Mucosa of descending colon (tissue), 3 donors: ENCODE data around the gene CCDC85C. TPM values are rescaled to one million over a fixed set of nuclear protein-coding genes. Genes with fewer than 3 reads are reported as not detected.
A peak's percentile ranks its signal among the peaks of the same experiment; 100 is the strongest.

Experiments
- ATAC-seq: fragments of 200-7000 bp; cut with Tn5 transposase; one replicate; pipeline ENCODE4 v1.9.1; 2020; ENCODE audit warnings: mild to moderate bottlenecking, moderate library complexity
- DNase-seq, 3 donors: peaks; one replicate each; pipeline ENCODE4 v3.0.0-alpha.2; 2020
- H3K36me3 ChIP-seq: fragments of 200-600 bp; one replicate; pipeline ENCODE4 v1.8.0; 2021; ENCODE audit warnings: low read depth, mild to moderate bottlenecking
- H3K4me1 ChIP-seq: fragments of 200-600 bp; one replicate; pipeline ENCODE4 v1.8.0; 2021; ENCODE audit warnings: low read depth, mild to moderate bottlenecking
- H3K4me3 ChIP-seq: fragments of 200-600 bp; one replicate; pipeline ENCODE4 v1.8.0; 2021; ENCODE audit warnings: mild to moderate bottlenecking
- H3K9me3 ChIP-seq: fragments of 200-600 bp; one replicate; pipeline ENCODE4 v1.8.0; 2021; ENCODE audit warnings: mild to moderate bottlenecking
- intact Hi-C, 2 donors: fragments of 100-400 bp; cut with DNase I in 1 of 2; cut with micrococcal nuclease in 1 of 2; formaldehyde crosslinking; loops; one replicate each; pipeline versions ENCODE4 v1.11.0 to v1.11.1; 2022; cut with DNase I, micrococcal nuclease
- total RNA-seq, 3 donors: library from RNA; stranded (reverse); fragmentation: NEBNext Ultra II Directional in 2 of 3; extraction: Animal tissue kit (Norgen Biotek cat#: 25700) in 2 of 3; gene quantifications; one replicate each; pipeline versions ENCODE4 v1.2.1 to v1.2.4, GENCODE V29; 2021 to 2023
- TF ChIP-seq, protein P1 (sequence below): fragments of 200-600 bp; IDR thresholded peaks from one replicate; pipeline ENCODE4 v1.8.0; 2022; ENCODE audit warnings: antibody characterized with exemption, mild to moderate bottlenecking
- donor health status: DM: no; HTN: no; CAD: no; lungs with moderate emphysema.
- donor health status: DM: no; HTN: no; CAD: no.
- donor health status: DM: no; HTN: yes; CAD: no.

The CCDC85C gene
- total RNA-seq, 3 donors from 2014 or later, result 66.2 to 102 (median 66.2) TPM

DNA sequence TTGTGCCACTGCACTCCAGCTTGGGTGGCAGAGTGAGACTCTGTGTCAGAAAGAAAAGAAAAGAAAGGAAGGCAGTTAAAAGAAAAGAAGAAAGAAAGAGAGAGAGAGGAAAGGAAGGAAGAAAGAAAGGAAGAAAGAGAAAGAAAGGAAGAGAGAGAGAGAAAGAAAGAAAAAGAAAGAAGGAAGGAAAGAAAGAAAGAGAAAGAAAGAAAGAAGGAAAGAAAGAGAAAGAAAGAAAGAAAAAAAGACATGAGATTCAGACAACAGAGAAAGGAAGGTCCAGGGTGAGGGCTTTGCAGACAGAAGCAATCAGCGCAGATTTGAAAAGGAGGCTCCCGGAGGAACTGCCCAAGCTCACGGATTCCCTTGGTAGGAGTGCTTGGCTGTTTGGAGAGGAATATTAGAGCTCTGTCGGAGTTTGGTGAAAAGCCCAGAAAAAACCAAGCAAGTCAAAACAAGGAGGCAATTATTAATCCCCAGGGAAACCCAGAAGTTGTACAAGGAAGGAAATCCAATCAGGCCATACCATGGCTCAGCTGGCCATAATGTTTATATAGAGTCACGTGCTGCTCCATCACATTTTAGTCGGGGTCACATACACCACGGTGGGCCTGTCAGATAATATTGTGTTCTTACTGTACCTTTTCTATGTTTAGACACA lies 11.6 kb upstream of the CCDC85C start:
- ATAC-seq (no peak), DNase-seq (no peak)
- Histone ChIP-seq H3K36me3 (no peaks in the 10 kb centered on the region), H3K4me1 (peaks cover 4% of the 10 kb centered on the region), H3K9me3 (no peaks in the 10 kb centered on the region), H3K4me3 (no peak overlapping the region)
- intact Hi-C loops, result no loop called here
- TF ChIP-seq, protein P1, sequence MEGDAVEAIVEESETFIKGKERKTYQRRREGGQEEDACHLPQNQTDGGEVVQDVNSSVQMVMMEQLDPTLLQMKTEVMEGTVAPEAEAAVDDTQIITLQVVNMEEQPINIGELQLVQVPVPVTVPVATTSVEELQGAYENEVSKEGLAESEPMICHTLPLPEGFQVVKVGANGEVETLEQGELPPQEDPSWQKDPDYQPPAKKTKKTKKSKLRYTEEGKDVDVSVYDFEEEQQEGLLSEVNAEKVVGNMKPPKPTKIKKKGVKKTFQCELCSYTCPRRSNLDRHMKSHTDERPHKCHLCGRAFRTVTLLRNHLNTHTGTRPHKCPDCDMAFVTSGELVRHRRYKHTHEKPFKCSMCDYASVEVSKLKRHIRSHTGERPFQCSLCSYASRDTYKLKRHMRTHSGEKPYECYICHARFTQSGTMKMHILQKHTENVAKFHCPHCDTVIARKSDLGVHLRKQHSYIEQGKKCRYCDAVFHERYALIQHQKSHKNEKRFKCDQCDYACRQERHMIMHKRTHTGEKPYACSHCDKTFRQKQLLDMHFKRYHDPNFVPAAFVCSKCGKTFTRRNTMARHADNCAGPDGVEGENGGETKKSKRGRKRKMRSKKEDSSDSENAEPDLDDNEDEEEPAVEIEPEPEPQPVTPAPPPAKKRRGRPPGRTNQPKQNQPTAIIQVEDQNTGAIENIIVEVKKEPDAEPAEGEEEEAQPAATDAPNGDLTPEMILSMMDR, result no peak

DNA sequence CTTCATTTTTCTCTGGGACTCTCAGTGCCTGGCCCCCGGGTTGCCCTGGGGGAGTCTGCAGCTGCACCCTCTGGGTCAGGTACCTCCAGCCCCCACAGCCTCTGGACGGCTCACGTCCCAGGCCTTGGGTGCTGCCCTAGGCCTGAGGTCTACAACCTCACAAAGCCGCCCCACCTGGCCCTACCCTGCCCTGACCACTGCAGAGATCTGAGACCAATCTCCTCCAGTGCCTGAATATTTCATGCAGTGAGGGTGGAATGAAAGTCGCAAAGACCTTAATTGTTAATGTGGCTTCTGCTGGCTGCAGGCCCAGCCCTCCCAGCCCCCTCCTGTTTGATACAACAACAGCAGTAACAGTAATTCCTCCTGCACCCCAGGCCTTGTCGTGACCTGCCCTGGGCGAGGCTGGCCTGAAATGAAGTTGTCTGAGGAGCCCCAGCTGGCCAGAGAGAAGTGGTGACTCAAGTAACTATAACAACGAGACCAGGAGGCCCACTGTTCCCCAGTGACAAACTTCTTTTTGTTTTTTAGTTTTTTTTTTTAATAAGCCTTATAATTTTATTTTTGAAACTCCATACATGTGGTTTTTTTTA lies 8.8 kb upstream of the CCDC85C start:
- TF ChIP-seq, protein P1, result no peak
- H3K4me3 ChIP-seq, result no peak overlapping the region
- intact Hi-C loops, result no loop called here
- no peak for ATAC-seq
- no peaks in the 10 kb centered on the region for H3K9me3 ChIP-seq
- no peaks in the 10 kb centered on the region for H3K36me3 ChIP-seq
- H3K4me1 ChIP-seq, result peaks cover 4% of the 10 kb centered on the region
- no peak for DNase-seq

DNA sequence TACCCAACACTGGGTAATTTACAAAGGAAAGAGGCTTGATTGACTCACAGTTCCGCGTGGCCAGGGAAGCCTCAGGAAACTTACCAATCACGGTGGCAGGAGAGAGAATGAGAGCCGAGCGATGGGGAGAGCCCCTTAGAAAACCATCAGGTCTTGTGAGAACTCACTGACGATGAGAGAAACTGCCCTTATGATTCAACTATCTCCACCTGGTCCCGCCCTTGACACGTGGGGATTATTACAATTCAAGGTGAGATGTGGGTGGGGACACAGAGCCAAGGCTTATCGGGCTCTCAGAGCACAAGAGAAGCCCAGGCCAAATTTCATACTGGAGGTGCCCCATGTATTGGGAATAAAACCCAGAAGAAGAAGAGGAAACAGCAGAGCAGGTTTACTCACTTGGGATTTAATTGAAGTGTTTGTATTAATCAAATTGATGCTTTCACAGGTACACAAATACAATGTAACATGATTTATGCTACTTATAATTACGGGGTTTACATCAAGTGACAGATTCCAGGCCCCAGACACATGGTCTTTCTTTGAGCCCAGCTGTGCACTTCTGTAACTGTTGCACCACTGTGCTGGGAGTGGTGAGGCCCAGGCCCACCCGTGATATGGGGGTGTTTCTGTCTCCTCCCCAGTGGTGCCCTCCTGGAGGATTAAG lies 8.2 kb upstream of the CCDC85C start:
- DNase-seq (peak in 1 of 3 donors; percentile 74), ATAC-seq (peak; percentile 78)
- H3K4me3 ChIP-seq, result no peak overlapping the region
- H3K36me3 ChIP-seq, result no peaks in the 10 kb centered on the region
- intact Hi-C loops, result no loop called here
- H3K9me3 ChIP-seq, result no peaks in the 10 kb centered on the region
- H3K4me1 ChIP-seq, result peaks cover 4% of the 10 kb centered on the region
- TF ChIP-seq, protein P1, result no peak

DNA sequence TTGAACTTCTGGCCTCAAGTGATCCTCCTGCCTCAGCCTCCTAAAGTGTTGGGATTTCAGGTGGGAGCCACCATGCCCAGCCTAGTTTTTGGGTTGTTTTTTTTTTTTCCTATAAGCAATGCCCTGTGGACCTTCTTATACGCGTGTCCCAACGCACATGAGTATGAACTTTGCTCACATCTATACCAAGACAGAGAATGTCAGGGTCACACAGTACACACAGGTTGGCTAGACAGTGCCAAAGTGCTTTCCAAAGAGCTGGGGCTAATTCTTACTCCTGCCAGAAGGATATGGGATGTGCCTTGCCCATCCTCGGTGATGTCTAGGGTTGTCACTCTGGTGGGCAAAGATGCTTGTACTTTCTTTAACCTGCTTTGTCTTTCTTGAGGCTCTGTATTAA lies 7.6 kb upstream of the CCDC85C start:
- Histone ChIP-seq H3K9me3 (no peaks in the 10 kb centered on the region), H3K4me3 (no peak overlapping the region), H3K36me3 (no peaks in the 10 kb centered on the region), H3K4me1 (peaks cover 4% of the 10 kb centered on the region)
- DNase-seq, result no peak
- intact Hi-C loops, result no loop called here
- TF ChIP-seq, protein P1, result no peak
- peak; percentile 58 for ATAC-seq

DNA sequence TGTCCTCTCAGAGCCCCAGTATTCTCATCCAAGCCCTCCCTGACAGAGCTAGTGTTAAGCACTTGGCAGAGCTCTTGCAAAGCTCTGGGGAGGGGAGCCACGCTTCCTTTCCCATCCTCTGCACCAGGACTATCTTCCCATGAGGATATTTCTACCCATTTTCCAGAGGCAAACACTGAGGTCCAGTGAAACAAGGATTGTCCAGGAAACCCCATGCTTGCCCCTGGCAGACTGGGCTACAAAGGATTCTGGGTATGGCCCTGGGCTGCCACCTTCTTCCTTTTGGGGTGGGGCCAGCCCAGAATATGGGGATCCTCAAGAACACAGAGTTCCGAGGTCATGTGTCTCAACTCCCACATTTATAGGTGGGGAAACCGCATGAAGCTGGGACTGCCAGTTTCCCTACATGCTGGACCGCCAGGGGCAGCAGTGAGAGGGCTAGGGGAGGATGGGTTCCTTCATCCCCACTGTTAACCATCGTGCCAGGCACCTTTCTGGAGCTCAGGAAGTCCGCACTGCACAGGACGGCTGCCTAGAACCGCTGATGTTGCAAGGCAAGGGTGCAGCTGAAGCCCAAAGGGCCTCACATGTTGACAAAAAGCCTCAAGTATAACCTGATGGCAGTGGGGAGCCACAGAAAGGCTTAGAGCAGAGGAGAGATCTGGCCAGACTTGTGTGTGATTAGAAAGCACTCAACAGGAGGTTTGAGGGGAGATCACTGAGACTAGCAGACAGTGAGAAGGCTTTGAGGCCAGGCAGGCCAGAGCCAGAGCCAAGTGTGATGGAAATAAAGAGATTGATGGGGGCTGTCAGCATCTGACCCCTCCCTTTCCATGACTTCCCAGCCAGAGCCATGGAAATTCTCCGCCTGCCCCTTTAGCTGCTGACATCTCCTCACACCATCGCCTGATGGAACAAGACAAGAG lies 5.5 kb upstream of the CCDC85C start:
- Histone ChIP-seq H3K4me1 (peaks cover 10% of the 10 kb centered on the region), H3K36me3 (no peaks in the 10 kb centered on the region), H3K9me3 (no peaks in the 10 kb centered on the region), H3K4me3 (no peak overlapping the region)
- intact Hi-C loops, result no loop called here
- DNase-seq, result peak in 1 of 3 donors; percentile 65
- ATAC-seq, result no peak
- TF ChIP-seq, protein P1, result no peak
